Activated CD4-positive, alpha-beta memory T cell treated with anti-CD3 and anti-CD28 coated beads for 36 hours (primary cell): ENCODE measurements around the gene TPRX2. TPM values are rescaled to one million over a fixed set of nuclear protein-coding genes. Genes with fewer than 3 reads are reported as not detected.
"Not testable (repeated sequence)": the region's sequence is repeated elsewhere in the genome, so short reads cannot be mapped to it uniquely, and the experiment has no call there.

Source experiments
- CTCF ChIA-PET: fragments of 350-600 bp; sonication (Branson Sonifier 250); formaldehyde crosslinking; loops from one replicate; lab custom pipeline; 2021; ENCODE audit warnings: antibody characterized with exemption, inconsistent platforms; lab: Charles Lee
- POLR2A ChIA-PET: fragments of 350-600 bp; sonication (Branson Sonifier 250); formaldehyde crosslinking; loops from one replicate; lab custom pipeline; 2021; ENCODE audit warnings: antibody characterized with exemption; lab: Charles Lee
- DNase-seq: peaks from one replicate; pipeline ENCODE4 v3.0.0-alpha.2; 2020
- H3K27ac Mint-ChIP-seq: one replicate; pipeline ENCODE4 v1.8.0; 2021; ENCODE audit warnings: mixed read lengths
- H3K27me3 Mint-ChIP-seq: one replicate; pipeline ENCODE4 v1.8.0; 2021; ENCODE audit warnings: mixed read lengths
- H3K36me3 Mint-ChIP-seq: one replicate; pipeline ENCODE4 v1.8.0; 2021; ENCODE audit warnings: mixed read lengths
- H3K4me1 Mint-ChIP-seq: one replicate; pipeline ENCODE4 v1.8.0; 2021; ENCODE audit warnings: low read depth, mixed read lengths
- H3K4me3 Mint-ChIP-seq: one replicate; pipeline ENCODE4 v1.8.0; 2021; ENCODE audit warnings: mild to moderate bottlenecking, mixed read lengths
- H3K9me3 Mint-ChIP-seq: one replicate; pipeline ENCODE4 v1.8.0; 2021; ENCODE audit warnings: mixed read lengths
- intact Hi-C: fragments of 100-400 bp; cut with micrococcal nuclease; formaldehyde crosslinking; loops from one replicate; pipeline ENCODE4 v1.15.1; 2023
- total RNA-seq, 2 experiments: library from RNA; stranded (reverse); gene quantifications; one replicate each; pipeline ENCODE4 v1.2.3, GENCODE V29; 2021

TPRX2 gene
- total RNA-seq, 2 experiments from 2014 or later: not detected

GRCh38 chr19:47896773-47897172 lies 37.7 kb downstream of the TPRX2 start:
- peaks cover 5% of the 10 kb centered on the region for H3K27me3 Mint-ChIP-seq
- no peaks in the 10 kb centered on the region for H3K36me3 Mint-ChIP-seq
- no peak for DNase-seq
- intact Hi-C loops: no loop called here
- H3K9me3 Mint-ChIP-seq: peaks cover 6% of the 10 kb centered on the region
- ChIA-PET CTCF (no interaction called here), POLR2A (no interaction called here)
- no peaks in the 10 kb centered on the region for H3K4me1 Mint-ChIP-seq
- H3K27ac Mint-ChIP-seq: no peak overlapping the region
- H3K4me3 Mint-ChIP-seq: no peak overlapping the region

DNA sequence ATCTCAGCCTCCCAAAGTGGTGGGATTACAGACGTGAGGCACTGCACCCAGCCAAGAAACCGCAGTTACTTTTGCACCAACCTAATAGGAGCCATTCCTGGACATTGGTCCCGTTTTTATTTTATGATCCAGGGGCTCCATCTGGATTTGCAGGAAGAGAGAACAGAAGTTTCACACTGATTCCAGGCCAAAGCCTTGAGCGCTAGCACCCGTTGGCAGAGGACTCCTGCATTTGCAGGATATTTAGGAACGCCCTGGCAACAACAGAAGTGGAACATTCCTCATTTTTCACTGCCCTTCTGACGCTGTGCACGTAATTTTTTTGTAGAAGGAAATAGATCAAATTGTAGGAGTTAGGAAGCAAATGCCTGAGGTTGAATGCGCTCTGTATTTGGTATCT lies 38.8 kb downstream of the TPRX2 start:
- no peak overlapping the region for H3K27ac Mint-ChIP-seq
- H3K4me1 Mint-ChIP-seq: no peaks in the 10 kb centered on the region
- H3K4me3 Mint-ChIP-seq: no peak overlapping the region
- intact Hi-C loops: no loop called here
- no peak for DNase-seq
- no peaks in the 10 kb centered on the region for H3K36me3 Mint-ChIP-seq
- peaks cover 6% of the 10 kb centered on the region for H3K9me3 Mint-ChIP-seq
- POLR2A ChIA-PET: no interaction called here
- H3K27me3 Mint-ChIP-seq: peaks cover 10% of the 10 kb centered on the region
- CTCF ChIA-PET: no interaction called here

GRCh38 chr19:47899335-47899734 lies 40.3 kb downstream of the TPRX2 start:
- no peaks in the 10 kb centered on the region for H3K36me3 Mint-ChIP-seq
- CTCF ChIA-PET: interaction anchor here (0.6 kb wide), 2 partner anchors 110 to 137 kb away, joined by 3 to 4 read pairs; no protein-coding TSS in a partner anchor
- POLR2A ChIA-PET: no interaction called here
- no peak overlapping the region for H3K4me3 Mint-ChIP-seq
- peaks cover 13% of the 10 kb centered on the region for H3K27me3 Mint-ChIP-seq
- peaks cover 6% of the 10 kb centered on the region for H3K9me3 Mint-ChIP-seq
- H3K4me1 Mint-ChIP-seq: no peaks in the 10 kb centered on the region
- no peak overlapping the region for H3K27ac Mint-ChIP-seq
- no peak for DNase-seq
- intact Hi-C loops: no loop called here

- intact Hi-C loops: no loop called here
- H3K4me1 Mint-ChIP-seq: no peaks in the 10 kb centered on the region
- CTCF ChIA-PET: interaction anchor here (1.0 to 1.1 kb wide), 2 partner anchors 33 to 106 kb away, joined by 3 to 4 read pairs; no protein-coding TSS in a partner anchor
Observed at GRCh38 chr19:47901370-47901769, 42.3 kb downstream of the TPRX2 start.

DNA sequence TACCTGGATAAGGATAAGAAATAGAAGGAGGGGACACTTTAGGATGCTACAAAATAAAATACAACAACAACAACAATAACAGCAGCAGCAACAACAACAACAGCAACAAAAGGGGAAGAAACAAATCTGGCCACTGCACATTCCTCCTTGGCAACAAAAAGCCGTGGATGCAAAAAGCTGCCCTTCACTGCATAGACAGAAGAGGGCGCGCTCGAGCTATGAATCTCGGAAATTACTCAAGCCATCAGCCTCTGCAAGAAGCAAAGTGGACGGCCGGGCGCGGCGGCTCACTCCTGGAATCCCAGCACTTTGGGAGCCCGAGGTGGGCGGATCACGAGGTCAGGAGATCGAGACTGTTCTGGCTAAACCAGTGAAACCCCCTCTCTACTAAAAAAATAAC lies 50.3 kb downstream of the TPRX2 start:
- H3K27me3 Mint-ChIP-seq, H3K27ac Mint-ChIP-seq, H3K4me1 Mint-ChIP-seq, H3K4me3 Mint-ChIP-seq, H3K9me3 Mint-ChIP-seq, POLR2A ChIA-PET, H3K36me3 Mint-ChIP-seq, intact Hi-C loops, CTCF ChIA-PET: not testable (repeated sequence)
- peak; percentile 83 for DNase-seq

More at GRCh38 chr19:47901370-47901769, 42.3 kb downstream of the TPRX2 start:
- POLR2A ChIA-PET: no interaction called here
- DNase-seq: no peak
- Mint-ChIP-seq H3K4me3 (no peak overlapping the region), H3K27ac (no peak overlapping the region), H3K27me3 (peaks cover 13% of the 10 kb centered on the region), H3K9me3 (no peaks in the 10 kb centered on the region), H3K36me3 (no peaks in the 10 kb centered on the region)

DNA sequence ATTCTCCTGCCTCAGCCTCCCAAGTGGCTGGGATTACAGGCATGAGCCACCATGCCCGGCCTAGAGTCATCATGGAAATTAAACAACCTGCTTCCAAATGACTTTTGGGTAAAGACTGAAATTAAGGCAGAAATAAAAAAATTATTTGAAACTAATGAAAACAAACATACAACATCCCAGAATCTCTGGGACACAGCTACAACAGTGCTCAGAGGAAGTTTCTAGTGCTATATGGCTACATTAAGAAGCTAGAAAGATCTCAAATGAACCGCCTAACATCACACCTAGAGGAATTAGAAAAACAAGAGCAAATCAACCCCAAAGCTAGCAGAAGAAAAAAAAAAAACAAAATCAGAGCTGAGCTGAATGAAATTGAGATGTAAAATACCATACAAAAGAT lies 51.2 kb downstream of the TPRX2 start:
- CTCF ChIA-PET, H3K27ac Mint-ChIP-seq, intact Hi-C loops, H3K36me3 Mint-ChIP-seq, H3K9me3 Mint-ChIP-seq, DNase-seq, H3K4me3 Mint-ChIP-seq, H3K4me1 Mint-ChIP-seq, POLR2A ChIA-PET, H3K27me3 Mint-ChIP-seq: not testable (repeated sequence)

Other genes starting within 250 kb of the TPRX2 start
- 1 to 10 TPM in 1 of 2 experiments, under 1 TPM in 1; 0.81 to 1.6 TPM for gene EHD2, start 145.8 kb upstream of the TPRX2 start, total RNA-seq
- gene NOP53, start 113.7 kb upstream of the TPRX2 start, total RNA-seq: 100 to 1,000 TPM; 259 to 268 TPM
- gene SELENOW, start 80.5 kb upstream of the TPRX2 start, total RNA-seq: 100 to 1,000 TPM; 162 to 174 TPM
- gene TPRX1, start 54.7 kb upstream of the TPRX2 start, total RNA-seq: not detected
- gene CRX, start 37.3 kb upstream of the TPRX2 start, total RNA-seq: not detected
- gene SULT2A1, start 27.1 kb downstream of the TPRX2 start, total RNA-seq: not detected
- not detected for gene BSPH1, start 132.9 kb downstream of the TPRX2 start, total RNA-seq
- not detected for gene ELSPBP1, start 135.4 kb downstream of the TPRX2 start, total RNA-seq
- not detected for gene CABP5, start 184.8 kb downstream of the TPRX2 start, total RNA-seq